Keratinocyte (primary cell): ENCODE results near the gene IL17C.

Source experiments
- CTCF ChIP-seq, 3 experiments: IDR thresholded peaks in 1 of 3; conservative IDR thresholded peaks in 1 of 3; optimal IDR thresholded peaks in 1 of 3; 2 replicates in 2 of 3; 3 replicates in 1 of 3; pipeline versions ENCODE3 to v1.5.1; 2011; ENCODE audit warnings: low read length in 3 of 3, mild to moderate bottlenecking in 3 of 3, moderate library complexity in 2 of 3, control low read depth in 1 of 3, inconsistent platforms in 1 of 3; ENCODE audit not compliant: insufficient read depth in 2 of 3; ENCODE audit errors: extremely low read depth in 1 of 3
- EZH2 ChIP-seq: IDR thresholded peaks from one replicate; pipeline ENCODE4 v1.6.1; 2012; ENCODE audit warnings: inconsistent platforms, mild to moderate bottlenecking, low read length, moderate library complexity

GRCh38 chr16:88686062-88686438, 47.7 kb downstream of the IL17C start:
- TF ChIP-seq CTCF (optimal IDR thresholded peaks at IDR 0.05 in 1 of 3, IDR thresholded peaks at IDR 0.05 in 1 of 3, conservative IDR thresholded peaks at IDR 0.05 in 1 of 3; ENCODE audit: extremely low read depth in 1 of 3, insufficient read depth in 2 of 3, low read length in 3 of 3) (no peak), EZH2 (no peak)
